Measurements from ENCODE around the gene GPR107. TPM values are rescaled to one million over a fixed set of nuclear protein-coding genes. Genes with fewer than 3 reads are reported as not detected.

Gene GPR107
- total RNA-seq, 1 experiment from 2014 or later: 47.1 TPM

DNA sequence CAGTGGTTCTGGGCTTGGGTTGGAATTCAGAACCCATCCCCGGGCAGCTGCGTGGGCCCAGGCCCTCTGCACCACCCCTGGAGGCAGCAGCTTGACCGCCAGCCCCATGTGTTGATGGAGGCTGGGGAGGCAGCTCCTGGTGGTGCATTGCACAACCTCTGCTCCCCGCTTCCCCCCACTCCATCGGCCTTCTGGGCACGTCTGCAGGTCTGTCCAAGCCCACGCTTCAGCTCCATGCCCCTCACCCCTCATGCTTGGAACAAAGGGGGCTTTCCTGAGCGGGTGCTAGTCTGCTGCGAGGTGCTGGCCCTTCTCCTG is 119.9 kb downstream of the GPR107 start:
- no peaks in the 10 kb centered on the region for H3K27me3 ChIP-seq (replicated peaks; ENCODE audit: insufficient read depth, low read depth, low read length, poor library complexity)
- DNase-seq (ENCODE audit: low spot score): no peak
- H3K27ac ChIP-seq (ENCODE audit: low read depth, low read length, poor library complexity, severe bottlenecking): peak overlapping the region; percentile 77
- TF ChIP-seq, protein P1, sequence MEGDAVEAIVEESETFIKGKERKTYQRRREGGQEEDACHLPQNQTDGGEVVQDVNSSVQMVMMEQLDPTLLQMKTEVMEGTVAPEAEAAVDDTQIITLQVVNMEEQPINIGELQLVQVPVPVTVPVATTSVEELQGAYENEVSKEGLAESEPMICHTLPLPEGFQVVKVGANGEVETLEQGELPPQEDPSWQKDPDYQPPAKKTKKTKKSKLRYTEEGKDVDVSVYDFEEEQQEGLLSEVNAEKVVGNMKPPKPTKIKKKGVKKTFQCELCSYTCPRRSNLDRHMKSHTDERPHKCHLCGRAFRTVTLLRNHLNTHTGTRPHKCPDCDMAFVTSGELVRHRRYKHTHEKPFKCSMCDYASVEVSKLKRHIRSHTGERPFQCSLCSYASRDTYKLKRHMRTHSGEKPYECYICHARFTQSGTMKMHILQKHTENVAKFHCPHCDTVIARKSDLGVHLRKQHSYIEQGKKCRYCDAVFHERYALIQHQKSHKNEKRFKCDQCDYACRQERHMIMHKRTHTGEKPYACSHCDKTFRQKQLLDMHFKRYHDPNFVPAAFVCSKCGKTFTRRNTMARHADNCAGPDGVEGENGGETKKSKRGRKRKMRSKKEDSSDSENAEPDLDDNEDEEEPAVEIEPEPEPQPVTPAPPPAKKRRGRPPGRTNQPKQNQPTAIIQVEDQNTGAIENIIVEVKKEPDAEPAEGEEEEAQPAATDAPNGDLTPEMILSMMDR (conservative IDR thresholded peaks at IDR 0.05; ENCODE audit: low read depth, low read length): no peak
- TF ChIP-seq EZH2 (IDR thresholded peaks at IDR 0.05; ENCODE audit: borderline replicate concordance, low read depth, low read length, poor library complexity, severe bottlenecking): no peak
- CTCF ChIA-PET: interaction anchor here (0.5 kb wide), 1 partner anchor 58 kb away, joined by 3 read pairs; no protein-coding TSS in a partner anchor
- no peaks in the 10 kb centered on the region for H3K36me3 ChIP-seq (ENCODE audit: insufficient read depth, low read length, poor library complexity, severe bottlenecking)
- BruUV-seq (replicated peaks): no TSS peak
- intact Hi-C loops (cut with micrococcal nuclease; ENCODE audit: unreplicated experiment): no loop called here
- POLR2A ChIA-PET (ENCODE audit: low non-redundant PET): no interaction called here
- H3K4me1 ChIP-seq (ENCODE audit: insufficient read depth, low read length, poor library complexity, severe bottlenecking): peaks cover 12% of the 10 kb centered on the region
- H3K4me3 ChIP-seq (ENCODE audit: low read depth, low read length, poor library complexity, severe bottlenecking): peak overlapping the region; percentile 79
- H3K9me3 ChIP-seq (ENCODE audit: low read depth, low read length, poor library complexity, severe bottlenecking): no peaks in the 10 kb centered on the region

DNA sequence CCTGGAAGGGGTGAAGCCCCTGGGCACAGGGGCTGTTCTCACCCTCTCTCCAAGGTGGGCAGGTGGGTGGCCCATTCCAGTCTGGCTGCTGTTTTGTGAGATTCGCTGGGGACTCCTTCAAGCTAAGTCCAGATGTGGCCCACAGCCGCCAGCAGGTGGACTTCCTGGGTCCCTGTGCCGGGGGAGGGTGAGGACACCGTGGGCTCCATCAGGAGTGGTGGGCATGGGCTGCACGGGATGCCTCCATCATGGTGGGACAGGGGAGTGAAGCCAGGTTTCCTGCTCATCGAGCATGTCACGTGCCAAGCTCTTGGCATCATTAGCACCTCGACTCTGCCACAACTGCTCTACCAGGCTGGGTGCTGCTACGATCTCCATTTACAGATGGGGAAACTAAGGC is 120.3 kb downstream of the GPR107 start:
- no TSS peak for BruUV-seq (replicated peaks)
- no peak overlapping the region for H3K27ac ChIP-seq (ENCODE audit: low read depth, low read length, poor library complexity, severe bottlenecking)
- POLR2A ChIA-PET (ENCODE audit: low non-redundant PET): interaction anchor here (0.6 kb wide), 1 partner anchor 20 kb away, joined by 4 read pairs; no protein-coding TSS in a partner anchor

DNA sequence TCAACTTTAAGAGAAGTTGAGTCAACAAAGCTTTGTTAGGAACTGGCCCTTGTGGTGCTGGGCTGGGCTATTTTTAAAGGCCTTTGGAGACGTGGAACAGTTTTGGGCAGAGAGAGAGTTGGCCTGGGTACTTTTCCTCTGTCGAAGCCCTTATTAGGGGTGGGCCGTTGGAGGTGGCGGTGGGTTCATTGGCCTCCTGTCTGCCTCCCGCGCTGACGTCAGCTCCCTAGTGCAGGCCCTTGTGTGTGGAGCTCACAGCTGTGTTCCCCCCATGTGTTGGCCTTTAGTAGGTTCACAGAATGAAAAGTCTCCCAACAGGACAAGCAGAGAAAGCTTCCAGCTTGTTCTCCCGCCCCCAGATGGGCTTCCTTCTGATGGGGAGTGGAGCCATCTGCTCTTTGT is 121.2 kb downstream of the GPR107 start:
- H3K9me3 ChIP-seq (ENCODE audit: low read depth, low read length, poor library complexity, severe bottlenecking): no peaks in the 10 kb centered on the region
- BruUV-seq (replicated peaks): TSS peak; percentile 26
- H3K27ac ChIP-seq (ENCODE audit: low read depth, low read length, poor library complexity, severe bottlenecking): no peak overlapping the region
- peaks cover 12% of the 10 kb centered on the region for H3K4me1 ChIP-seq (ENCODE audit: insufficient read depth, low read length, poor library complexity, severe bottlenecking)
- ChIA-PET CTCF (interaction anchor here (0.6 kb wide), 1 partner anchor 30 kb away, joined by 5 read pairs; no protein-coding TSS in a partner anchor), POLR2A (ENCODE audit: low non-redundant PET) (interaction anchor here (0.6 kb wide), 1 partner anchor 61 kb away, joined by 4 read pairs; no protein-coding TSS in a partner anchor)
- TF ChIP-seq, protein P1 (conservative IDR thresholded peaks at IDR 0.05; ENCODE audit: low read depth, low read length): no peak
- no peak for TF ChIP-seq EZH2 (IDR thresholded peaks at IDR 0.05; ENCODE audit: borderline replicate concordance, low read depth, low read length, poor library complexity, severe bottlenecking)
- no peaks in the 10 kb centered on the region for H3K36me3 ChIP-seq (ENCODE audit: insufficient read depth, low read length, poor library complexity, severe bottlenecking)
- H3K27me3 ChIP-seq (replicated peaks; ENCODE audit: insufficient read depth, low read depth, low read length, poor library complexity): no peaks in the 10 kb centered on the region
- no peak overlapping the region for H3K4me3 ChIP-seq (ENCODE audit: low read depth, low read length, poor library complexity, severe bottlenecking)
- intact Hi-C loops (cut with micrococcal nuclease; ENCODE audit: unreplicated experiment): no loop called here
- DNase-seq (ENCODE audit: low spot score): no peak

More for the DNA sequence above, 120.3 kb downstream of the GPR107 start:
- intact Hi-C loops (cut with micrococcal nuclease; ENCODE audit: unreplicated experiment): no loop called here
- TF ChIP-seq EZH2 (IDR thresholded peaks at IDR 0.05; ENCODE audit: borderline replicate concordance, low read depth, low read length, poor library complexity, severe bottlenecking): no peak
- TF ChIP-seq, protein P1 (conservative IDR thresholded peaks at IDR 0.05; ENCODE audit: low read depth, low read length): no peak
- DNase-seq (ENCODE audit: low spot score): no peak
- no peaks in the 10 kb centered on the region for H3K27me3 ChIP-seq (replicated peaks; ENCODE audit: insufficient read depth, low read depth, low read length, poor library complexity)
- H3K36me3 ChIP-seq (ENCODE audit: insufficient read depth, low read length, poor library complexity, severe bottlenecking): no peaks in the 10 kb centered on the region
- H3K4me3 ChIP-seq (ENCODE audit: low read depth, low read length, poor library complexity, severe bottlenecking): peak overlapping the region; percentile 79
- H3K9me3 ChIP-seq (ENCODE audit: low read depth, low read length, poor library complexity, severe bottlenecking): no peaks in the 10 kb centered on the region
- peaks cover 12% of the 10 kb centered on the region for H3K4me1 ChIP-seq (ENCODE audit: insufficient read depth, low read length, poor library complexity, severe bottlenecking)
- CTCF ChIA-PET: interaction anchor here (0.5 kb wide), 1 partner anchor 58 kb away, joined by 3 read pairs; no protein-coding TSS in a partner anchor
